Activated naive CD4-positive, alpha-beta T cell treated with anti-CD3 and anti-CD28 coated beads, Interleukin-2, amount 10 ng/mL, durations not matched to agents 7 days and 5 days (primary cell): ENCODE results near the gene IL11.
"Not testable (repeated sequence)": the region's sequence is repeated elsewhere in the genome, so short reads cannot be mapped to it uniquely, and the experiment has no call there.

ENCODE experiments used
- CTCF ChIA-PET: fragments of 350-600 bp; sonication (Branson Sonifier 250); formaldehyde crosslinking; loops from one replicate; lab custom pipeline; 2021; ENCODE audit warnings: antibody characterized with exemption; lab: Charles Lee
- DNase-seq: peaks from one replicate; pipeline ENCODE4 v3.0.0-alpha.2; 2020
- H3K27ac Mint-ChIP-seq: one replicate; pipeline ENCODE4 v1.8.0; 2021; ENCODE audit warnings: mild to moderate bottlenecking, moderate library complexity, mixed read lengths
- H3K27me3 Mint-ChIP-seq: one replicate; pipeline ENCODE4 v1.8.0; 2021; ENCODE audit warnings: mild to moderate bottlenecking, mixed read lengths
- H3K36me3 Mint-ChIP-seq: one replicate; pipeline ENCODE4 v1.8.0; 2021; ENCODE audit warnings: mixed read lengths
- H3K4me1 Mint-ChIP-seq: one replicate; pipeline ENCODE4 v1.8.0; 2021; ENCODE audit warnings: mixed read lengths
- H3K4me3 Mint-ChIP-seq: one replicate; pipeline ENCODE4 v1.8.0; 2021; ENCODE audit warnings: mild to moderate bottlenecking, moderate library complexity, mixed read lengths
- H3K9me3 Mint-ChIP-seq: one replicate; pipeline ENCODE4 v1.8.0; 2021; ENCODE audit warnings: mixed read lengths

IL11 gene

DNA sequence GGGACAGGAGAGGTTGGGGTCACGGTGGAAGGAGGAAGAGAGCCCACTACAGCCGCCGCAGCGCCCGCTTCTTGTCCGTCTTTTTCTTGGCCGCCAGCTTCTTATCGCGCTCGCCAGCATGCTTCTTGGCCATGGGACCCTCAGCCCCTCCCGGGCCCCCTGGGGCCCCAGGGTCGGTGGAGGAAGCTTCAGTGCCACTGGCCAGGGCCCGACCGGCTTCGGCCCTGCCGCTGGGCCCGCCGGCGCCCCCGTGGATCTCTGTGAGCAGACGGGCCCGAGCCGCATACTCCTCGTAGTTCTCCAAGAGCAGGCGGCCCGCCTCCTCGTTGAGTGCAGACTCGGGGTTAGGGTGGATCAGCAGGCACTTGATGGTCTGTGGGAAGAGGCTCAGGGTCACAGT, 31.1 kb upstream of the IL11 start:
- DNase-seq, CTCF ChIA-PET, H3K27me3 Mint-ChIP-seq, H3K4me3 Mint-ChIP-seq, H3K27ac Mint-ChIP-seq, H3K9me3 Mint-ChIP-seq: not testable (repeated sequence)
- peaks cover 49% of the 10 kb centered on the region for H3K36me3 Mint-ChIP-seq
- H3K4me1 Mint-ChIP-seq: peaks cover 49% of the 10 kb centered on the region

GRCh38 chr19:55400281-55401087, 30.2 kb upstream of the IL11 start:
- DNase-seq: no peak
- Mint-ChIP-seq H3K27me3 (no peaks in the 10 kb centered on the region), H3K36me3 (peaks cover 40% of the 10 kb centered on the region), H3K27ac (peak overlapping the region; percentile 54), H3K9me3 (no peaks in the 10 kb centered on the region), H3K4me1 (peaks cover 40% of the 10 kb centered on the region), H3K4me3 (no peak overlapping the region)
- CTCF ChIA-PET: no interaction called here

- H3K36me3 Mint-ChIP-seq: peaks cover 28% of the 10 kb centered on the region
- CTCF ChIA-PET: interaction anchor here (1.5 kb wide), 1 partner anchor 20 kb away, joined by 3 read pairs; no protein-coding TSS in a partner anchor
- peaks cover 28% of the 10 kb centered on the region for H3K4me1 Mint-ChIP-seq
- H3K4me3 Mint-ChIP-seq: no peak overlapping the region
- no peaks in the 10 kb centered on the region for H3K9me3 Mint-ChIP-seq
- no peak for DNase-seq
- peak overlapping the region; percentile 72 for H3K27ac Mint-ChIP-seq
- H3K27me3 Mint-ChIP-seq: no peaks in the 10 kb centered on the region
Observed at GRCh38 chr19:55398200-55398925, 28.1 kb upstream of the IL11 start.

GRCh38 chr19:55392820-55393761, 22.8 kb upstream of the IL11 start:
- Mint-ChIP-seq H3K36me3 (peaks cover 24% of the 10 kb centered on the region), H3K4me1 (peaks cover 30% of the 10 kb centered on the region), H3K27me3 (no peaks in the 10 kb centered on the region), H3K27ac (no peak overlapping the region), H3K4me3 (no peak overlapping the region), H3K9me3 (no peaks in the 10 kb centered on the region)
- CTCF ChIA-PET: no interaction called here
- no peak for DNase-seq

GRCh38 chr19:55391702-55392615, 21.7 kb upstream of the IL11 start:
- Mint-ChIP-seq H3K9me3 (no peaks in the 10 kb centered on the region), H3K4me3 (no peak overlapping the region), H3K4me1 (peaks cover 38% of the 10 kb centered on the region), H3K27ac (no peak overlapping the region), H3K36me3 (peaks cover 35% of the 10 kb centered on the region), H3K27me3 (no peaks in the 10 kb centered on the region)
- CTCF ChIA-PET: no interaction called here
- DNase-seq: no peak

- Mint-ChIP-seq H3K36me3 (peaks cover 42% of the 10 kb centered on the region), H3K27ac (no peak overlapping the region), H3K9me3 (no peaks in the 10 kb centered on the region), H3K4me1 (peaks cover 44% of the 10 kb centered on the region), H3K27me3 (no peaks in the 10 kb centered on the region), H3K4me3 (no peak overlapping the region)
- no peak for DNase-seq
- CTCF ChIA-PET: no interaction called here
Observed at GRCh38 chr19:55391191-55391670, 21.0 kb upstream of the IL11 start.

- Mint-ChIP-seq H3K4me1 (peaks cover 46% of the 10 kb centered on the region), H3K4me3 (no peak overlapping the region), H3K27ac (no peak overlapping the region), H3K9me3 (no peaks in the 10 kb centered on the region), H3K27me3 (no peaks in the 10 kb centered on the region), H3K36me3 (peaks cover 49% of the 10 kb centered on the region)
- no peak for DNase-seq
- CTCF ChIA-PET: interaction anchor here (1.0 kb wide), 1 partner anchor 89 kb away, joined by 3 read pairs; no protein-coding TSS in a partner anchor
Observed at GRCh38 chr19:55390461-55390880, 20.2 kb upstream of the IL11 start.

DNA sequence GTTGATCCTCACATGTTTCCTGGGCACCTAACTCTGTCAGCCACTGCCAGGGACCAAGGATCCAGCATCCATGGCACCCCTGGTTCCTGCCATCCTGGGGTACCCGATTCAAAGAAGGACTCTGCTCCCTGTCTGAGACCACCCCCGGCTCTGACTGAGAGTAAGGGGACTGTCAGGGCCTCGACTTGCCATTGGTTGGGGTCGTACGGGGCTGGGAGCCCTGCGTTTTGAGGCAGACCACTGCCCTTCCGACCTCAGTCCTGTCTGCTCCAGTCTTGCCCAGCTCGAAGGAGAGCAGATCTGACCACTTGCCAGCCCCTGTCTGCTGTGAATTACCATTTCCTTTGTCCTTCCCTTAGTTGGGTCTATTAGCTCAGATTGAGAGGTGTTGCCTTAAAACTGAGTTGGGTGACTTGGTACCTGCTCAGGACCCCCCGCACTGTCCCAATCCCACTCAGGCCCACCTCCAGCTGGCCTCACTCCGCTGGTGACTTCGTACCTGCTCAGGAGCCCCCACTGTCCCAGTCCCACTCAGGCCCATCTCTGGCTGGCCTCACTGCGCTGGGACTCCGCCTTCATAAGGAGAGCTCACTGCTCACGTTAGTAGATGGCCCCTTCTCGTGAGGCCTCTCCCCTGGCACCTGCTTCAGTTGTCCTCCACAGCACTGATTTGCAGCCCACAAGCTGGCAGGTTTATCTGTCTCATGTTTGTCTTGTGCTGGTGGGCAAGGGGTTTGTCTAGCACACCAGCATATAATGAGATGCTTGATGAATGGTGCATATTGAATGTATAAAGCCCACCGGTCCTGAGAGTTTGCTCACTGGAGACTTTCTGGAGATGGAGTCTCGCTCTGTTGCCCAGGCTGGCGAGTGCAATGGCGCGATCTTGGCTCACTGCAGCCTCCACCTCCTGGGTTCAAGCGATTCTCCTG, 19.4 kb upstream of the IL11 start:
- CTCF ChIA-PET: interaction anchor here (1.0 kb wide), 1 partner anchor 88 kb away, joined by 3 read pairs; no protein-coding TSS in a partner anchor
- Mint-ChIP-seq H3K4me3 (no peak overlapping the region), H3K9me3 (no peaks in the 10 kb centered on the region), H3K27ac (no peak overlapping the region), H3K36me3 (peaks cover 49% of the 10 kb centered on the region), H3K27me3 (no peaks in the 10 kb centered on the region), H3K4me1 (peaks cover 52% of the 10 kb centered on the region)
- DNase-seq: no peak

GRCh38 chr19:55387736-55388497, 17.7 kb upstream of the IL11 start:
- no peak for DNase-seq
- Mint-ChIP-seq H3K27ac (no peak overlapping the region), H3K4me1 (peaks cover 61% of the 10 kb centered on the region), H3K4me3 (peak overlapping the region; percentile 97), H3K27me3 (no peaks in the 10 kb centered on the region), H3K9me3 (no peaks in the 10 kb centered on the region), H3K36me3 (peaks cover 50% of the 10 kb centered on the region)
- CTCF ChIA-PET: interaction anchor here (1.3 to 1.6 kb wide), 2 partner anchors 9 to 116 kb away, joined by 3 to 4 read pairs; no protein-coding TSS in a partner anchor

- peak overlapping the region; percentile 97 for H3K4me3 Mint-ChIP-seq
- peaks cover 58% of the 10 kb centered on the region for H3K36me3 Mint-ChIP-seq
- H3K4me1 Mint-ChIP-seq: peaks cover 75% of the 10 kb centered on the region
- H3K27me3 Mint-ChIP-seq: no peaks in the 10 kb centered on the region
- CTCF ChIA-PET: interaction anchor here (1.0 to 1.6 kb wide), 3 partner anchors 11 to 117 kb away, joined by 3 to 4 read pairs (median 3); no protein-coding TSS in a partner anchor
- H3K27ac Mint-ChIP-seq: peak overlapping the region; percentile 97
- H3K9me3 Mint-ChIP-seq: no peaks in the 10 kb centered on the region
- DNase-seq: no peak
Observed at GRCh38 chr19:55386493-55386971, 16.3 kb upstream of the IL11 start.

- peak; percentile 98 for DNase-seq
- CTCF ChIA-PET: interaction anchor here (1.0 kb wide), 1 partner anchor 19 kb away, joined by 3 read pairs; no protein-coding TSS in a partner anchor
- Mint-ChIP-seq H3K27ac (peak within 1 kb of the TSS; percentile 97), H3K4me1 (peaks cover 76% of the 10 kb centered on the region), H3K4me3 (peak within 1 kb of the TSS; percentile 97), H3K9me3 (no peaks in the 10 kb centered on the region), H3K27me3 (no peaks in the 10 kb centered on the region), H3K36me3 (peaks cover 60% of the 10 kb centered on the region)
Observed at GRCh38 chr19:55385724-55386492, 15.6 kb upstream of the IL11 start, which contains the start of gene RPL28. TSS of gene RPL28 (plus strand) at chr19:55385932. CDS start at chr19:55386358, 426 bp downstream.
